ENCODE results near the gene GDF10. TPM values are rescaled to one million over a fixed set of nuclear protein-coding genes. Genes with fewer than 3 reads are reported as not detected.

The GDF10 gene
- total and polyA plus RNA-seq, 2 of the 8 experiments (the other 6 are each of a cell fraction or from before 2014, with no cell fraction given): 0.19 to 0.32 TPM

DNA sequence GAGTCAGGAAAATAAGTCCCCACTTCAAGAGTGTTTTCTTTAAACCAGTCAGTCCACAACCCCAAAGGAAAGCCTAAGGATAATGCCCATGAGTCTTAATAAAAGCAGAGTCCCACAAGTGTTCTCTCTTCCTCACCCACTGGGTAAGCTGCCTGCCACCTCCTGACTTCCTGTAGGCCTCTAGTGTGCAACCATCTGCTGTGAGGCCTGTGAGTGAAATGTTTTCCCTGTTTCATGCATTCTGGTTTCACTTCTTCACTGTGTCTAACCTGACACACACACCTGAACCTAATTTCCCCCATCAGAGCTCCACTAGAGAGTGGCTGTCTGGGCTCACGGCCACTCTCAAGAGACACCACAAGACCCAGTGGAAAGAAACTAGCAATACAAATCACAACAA, 38.9 kb upstream of the GDF10 start:
- Histone ChIP-seq H3K27ac (ENCODE audit: low read depth, low read length) (no peak overlapping the region), H2BK15ac (ENCODE audit: low read length) (no peak overlapping the region), H3K14ac (ENCODE audit: insufficient read length) (no peak overlapping the region), H3K4me1 (replicated peaks in 1 of 4; ENCODE audit: control insufficient read depth in 3 of 4, insufficient read depth in 4 of 4, low read length in 3 of 4) (no peaks in the 10 kb centered on the region), H2AFZ (ENCODE audit: low read length) (no peak overlapping the region), H3K56ac (replicated peaks; ENCODE audit: insufficient read length, low read depth, low read length) (no peak overlapping the region), H3K23me2 (ENCODE audit: low read depth, low read length) (no peaks in the 10 kb centered on the region), H3K79me1 (ENCODE audit: low read depth, low read length) (no peaks in the 10 kb centered on the region), H3K27me3 (replicated peaks in 1 of 4; ENCODE audit: control insufficient read depth in 3 of 4, extremely low read depth in 1 of 4, insufficient read depth in 3 of 4, low read length in 3 of 4) (0 out of 7 replicates have a peak, but pooled peaks cover 0 to 3% (median 0%) of the 10 kb centered on the region in 4 experiments), H3K4ac (replicated peaks; ENCODE audit: insufficient read length, low read depth, low read length) (no peak overlapping the region), H3K4me3 (ENCODE audit: extremely low read depth in 1 of 4, insufficient read depth in 2 of 4, low read depth in 3 of 4, low read length in 4 of 4) (no peak overlapping the region), H2BK12ac (ENCODE audit: low read depth, low read length) (no peak overlapping the region), H3K23ac (ENCODE audit: insufficient read length) (no peak overlapping the region), H2BK5ac (ENCODE audit: low read depth, low read length) (no peak overlapping the region), H3K36me3 (ENCODE audit: control insufficient read depth in 2 of 4, insufficient read depth in 4 of 4, low read length in 3 of 4) (no peaks in the 10 kb centered on the region), H3K18ac (ENCODE audit: extremely low read depth, low read length) (no peak overlapping the region), H3K4me2 (ENCODE audit: insufficient read depth in 1 of 2, low read depth in 2 of 2, low read length in 2 of 2) (no peak overlapping the region), H2BK120ac (replicated peaks; ENCODE audit: low read depth, low read length) (no peak overlapping the region), H4K5ac (ENCODE audit: insufficient read length, low read depth, low read length) (no peak overlapping the region), H4K8ac (ENCODE audit: extremely low read depth, insufficient read depth, low read length) (no peak overlapping the region), H4K20me1 (replicated peaks in 1 of 2; ENCODE audit: control insufficient read depth in 1 of 2, insufficient read depth in 2 of 2, low read length in 2 of 2) (no peaks in the 10 kb centered on the region), H2BK20ac (ENCODE audit: low read length) (no peak overlapping the region), H3K9me3 (ENCODE audit: insufficient read depth in 2 of 2, low read depth in 1 of 2, low read length in 1 of 2) (no peaks in the 10 kb centered on the region), H3K9ac (replicated peaks in 1 of 4; ENCODE audit: extremely low read depth in 1 of 4, low read depth in 3 of 4, low read length in 3 of 4) (no peak overlapping the region), H2AK5ac (ENCODE audit: low read depth, low read length) (no peak overlapping the region), H3K79me2 (ENCODE audit: control insufficient read depth in 1 of 2, insufficient read depth in 2 of 2, low read length in 2 of 2) (no peaks in the 10 kb centered on the region), H4K91ac (replicated peaks; ENCODE audit: insufficient read length, low read length) (no peak overlapping the region)
- ChIA-PET POLR2A (ENCODE audit: partially characterized antibody) (no interaction called here), CTCF (ENCODE audit: partially characterized antibody) (interaction anchor here (0.6 to 2.7 kb wide), 6 partner anchors 24 to 261 kb away, joined by 3 to 7 read pairs (median 3); no protein-coding TSS in a partner anchor)
- FAIRE-seq: no peak
- peak in 1 of 2 experiments; percentile 22 for DNase-seq (ENCODE audit: low read depth in 1 of 2, low spot score in 2 of 2)
- 100% methylated on average over 1 of the region's 1 CpG; no CpG with 5 or more reads in 1 of the 2 experiments for WGBS, 2 experiments (ENCODE audit: extremely low coverage in 1 of 2, insufficient coverage in 1 of 2, insufficient read length in 1 of 2, insufficient replicate concordance in 2 of 2, low coverage in 1 of 2, low lambda C conversion rate in 2 of 2, missing lambda C conversion rate in 1 of 2)
- TF ChIP-seq, protein P1, sequence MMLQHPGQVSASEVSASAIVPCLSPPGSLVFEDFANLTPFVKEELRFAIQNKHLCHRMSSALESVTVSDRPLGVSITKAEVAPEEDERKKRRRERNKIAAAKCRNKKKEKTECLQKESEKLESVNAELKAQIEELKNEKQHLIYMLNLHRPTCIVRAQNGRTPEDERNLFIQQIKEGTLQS (IDR thresholded peaks at IDR 0.05; ENCODE audit: insufficient read depth, low read depth, low read length): no peak
- TF ChIP-seq ASH2L (IDR thresholded peaks at IDR 0.05; ENCODE audit: low read length) (no peak), SRF (IDR thresholded peaks at IDR 0.05; ENCODE audit: low read depth, low read length) (no peak), FOSL1 (IDR thresholded peaks at IDR 0.05; ENCODE audit: insufficient read depth, low read depth, low read length) (no peak), TCF12 (IDR thresholded peaks at IDR 0.05; ENCODE audit: low read depth, low read length) (no peak), CTBP2 (IDR thresholded peaks at IDR 0.05; ENCODE audit: borderline replicate concordance, insufficient read depth, insufficient read length, low read length) (no peak), EGR1 (IDR thresholded peaks at IDR 0.05; ENCODE audit: borderline replicate concordance, low read depth, low read length) (no peak), HDAC2 (IDR thresholded peaks at IDR 0.05; ENCODE audit: borderline replicate concordance in 1 of 2, low read depth in 2 of 2, low read length in 2 of 2) (no peak), SIN3A (conservative IDR thresholded peaks at IDR 0.05 in 1 of 2, IDR thresholded peaks at IDR 0.05 in 1 of 2; ENCODE audit: low read depth in 1 of 2, low read length in 2 of 2) (no peak), SP4 (IDR thresholded peaks at IDR 0.05; ENCODE audit: low read length) (no peak), BRCA1 (IDR thresholded peaks at IDR 0.05; ENCODE audit: low read depth, low read length) (no peak), TEAD4 (IDR thresholded peaks at IDR 0.05; ENCODE audit: low read depth, low read length) (no peak), YY1 (IDR thresholded peaks at IDR 0.05; ENCODE audit: low read depth, low read length) (no peak), KDM5A (IDR thresholded peaks at IDR 0.05; ENCODE audit: low read length) (no peak), POLR2AphosphoS5 (IDR thresholded peaks at IDR 0.05; ENCODE audit: low read depth, low read length) (no peak)
